NB4 (cell line): Measurements from ENCODE around the gene TRIM69.

Experiments used
- TF ChIP-seq, protein P1 (sequence below): IDR thresholded peaks from one replicate; pipeline ENCODE4 v1.5.1; 2012; ENCODE audit warnings: low read depth, low read length
- TF ChIP-seq, protein P2 (sequence below): IDR thresholded peaks from 2 replicates; pipeline ENCODE4 v1.6.1; 2011; ENCODE audit warnings: low read depth, low read length

DNA sequence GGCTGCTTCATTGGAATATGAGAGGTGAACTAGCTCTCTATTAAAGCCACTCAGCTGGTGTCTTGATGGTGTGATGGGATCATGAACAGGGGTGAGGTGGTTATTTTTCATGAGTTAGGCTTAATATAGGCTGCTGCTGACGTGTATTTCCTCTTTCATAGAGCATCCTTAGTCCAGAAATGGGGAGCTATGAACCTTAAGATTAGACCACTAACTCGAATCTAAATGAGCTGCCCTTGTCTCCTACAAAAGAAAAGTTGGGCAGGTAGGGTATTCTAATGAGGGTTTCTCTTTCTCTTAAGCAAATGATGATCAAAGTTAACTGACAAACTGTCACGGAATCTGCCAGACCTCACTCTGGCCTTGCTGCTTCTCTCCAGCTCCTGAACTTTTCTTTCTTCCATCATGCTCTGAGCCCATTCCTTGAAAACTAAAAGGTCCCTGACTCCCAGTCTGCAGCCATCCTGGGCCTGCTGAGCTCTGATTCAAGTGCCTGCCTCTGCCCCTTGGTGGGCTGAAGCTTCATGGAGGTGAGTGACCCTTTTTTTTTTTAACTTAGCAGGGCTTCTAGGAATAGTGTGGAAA, at the start of gene TRIM69:
- TF ChIP-seq, protein P1, sequence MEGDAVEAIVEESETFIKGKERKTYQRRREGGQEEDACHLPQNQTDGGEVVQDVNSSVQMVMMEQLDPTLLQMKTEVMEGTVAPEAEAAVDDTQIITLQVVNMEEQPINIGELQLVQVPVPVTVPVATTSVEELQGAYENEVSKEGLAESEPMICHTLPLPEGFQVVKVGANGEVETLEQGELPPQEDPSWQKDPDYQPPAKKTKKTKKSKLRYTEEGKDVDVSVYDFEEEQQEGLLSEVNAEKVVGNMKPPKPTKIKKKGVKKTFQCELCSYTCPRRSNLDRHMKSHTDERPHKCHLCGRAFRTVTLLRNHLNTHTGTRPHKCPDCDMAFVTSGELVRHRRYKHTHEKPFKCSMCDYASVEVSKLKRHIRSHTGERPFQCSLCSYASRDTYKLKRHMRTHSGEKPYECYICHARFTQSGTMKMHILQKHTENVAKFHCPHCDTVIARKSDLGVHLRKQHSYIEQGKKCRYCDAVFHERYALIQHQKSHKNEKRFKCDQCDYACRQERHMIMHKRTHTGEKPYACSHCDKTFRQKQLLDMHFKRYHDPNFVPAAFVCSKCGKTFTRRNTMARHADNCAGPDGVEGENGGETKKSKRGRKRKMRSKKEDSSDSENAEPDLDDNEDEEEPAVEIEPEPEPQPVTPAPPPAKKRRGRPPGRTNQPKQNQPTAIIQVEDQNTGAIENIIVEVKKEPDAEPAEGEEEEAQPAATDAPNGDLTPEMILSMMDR: no peak
- TF ChIP-seq, protein P2, sequence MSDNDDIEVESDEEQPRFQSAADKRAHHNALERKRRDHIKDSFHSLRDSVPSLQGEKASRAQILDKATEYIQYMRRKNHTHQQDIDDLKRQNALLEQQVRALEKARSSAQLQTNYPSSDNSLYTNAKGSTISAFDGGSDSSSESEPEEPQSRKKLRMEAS: no peak
